Activated naive CD8-positive, alpha-beta T cell treated with anti-CD3 and anti-CD28 coated beads, Interleukin-2, amount 50 U/mL, for 16 hours (primary cell): ENCODE data around the gene PLXNB3.
"Not testable (repeated sequence)": the region's sequence is repeated elsewhere in the genome, so short reads cannot be mapped to it uniquely, and the experiment has no call there.

Experiments
- DNase-seq: peaks from one replicate; pipeline ENCODE4 v3.0.0-alpha.2; 2020; ENCODE audit warnings: low read depth, low spot score

The PLXNB3 gene

DNA sequence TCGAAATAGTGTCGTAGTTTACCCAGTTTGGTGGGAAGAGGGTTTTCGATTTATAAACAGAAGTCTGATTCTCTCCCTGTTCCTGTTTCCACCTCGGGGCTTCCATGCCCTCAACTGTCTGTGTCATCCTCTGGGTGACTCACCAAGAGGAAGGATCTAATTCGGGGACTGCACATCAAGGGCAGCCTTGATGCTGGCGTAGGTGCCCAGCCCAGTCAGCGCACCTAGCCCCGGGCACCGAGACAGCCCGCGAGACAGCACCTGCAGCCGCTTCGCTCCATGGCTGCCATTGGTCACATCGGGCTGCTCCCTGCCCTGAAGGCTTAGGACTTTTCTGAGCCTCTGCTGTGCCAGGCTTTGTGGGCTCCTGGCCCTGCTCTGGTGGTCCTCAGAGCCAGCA is 31.6 kb upstream of the PLXNB3 start:
- DNase-seq, result no peak

DNA sequence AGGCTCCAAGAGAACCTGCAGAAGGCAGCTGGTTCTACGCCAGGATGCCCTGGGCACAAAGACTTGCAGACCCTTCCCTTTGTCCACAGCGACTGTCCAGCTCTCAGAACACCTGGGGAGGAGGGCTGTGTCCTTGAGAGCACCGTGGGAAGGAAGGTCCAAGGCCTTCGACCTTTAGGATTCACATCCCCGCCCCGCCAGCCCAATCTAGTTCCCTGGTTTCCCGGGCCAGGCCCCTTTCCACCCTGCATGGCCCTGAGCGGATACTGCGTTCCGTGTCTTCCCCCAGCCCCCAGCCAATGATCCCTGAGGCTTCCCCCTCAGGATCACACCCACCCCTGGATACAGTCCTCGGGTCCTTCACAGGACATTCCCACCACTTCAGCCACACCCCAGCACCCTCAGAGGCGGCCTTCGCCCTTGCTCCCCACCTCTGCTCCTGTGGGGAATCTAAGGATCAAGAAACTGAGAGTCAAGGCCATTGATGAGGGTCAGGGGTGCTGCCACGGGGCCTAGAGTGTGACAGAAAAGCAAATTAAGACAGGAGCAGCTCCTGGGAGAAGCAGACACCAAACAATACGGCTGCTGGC is 30.3 kb upstream of the PLXNB3 start:
- DNase-seq, result no peak

DNA sequence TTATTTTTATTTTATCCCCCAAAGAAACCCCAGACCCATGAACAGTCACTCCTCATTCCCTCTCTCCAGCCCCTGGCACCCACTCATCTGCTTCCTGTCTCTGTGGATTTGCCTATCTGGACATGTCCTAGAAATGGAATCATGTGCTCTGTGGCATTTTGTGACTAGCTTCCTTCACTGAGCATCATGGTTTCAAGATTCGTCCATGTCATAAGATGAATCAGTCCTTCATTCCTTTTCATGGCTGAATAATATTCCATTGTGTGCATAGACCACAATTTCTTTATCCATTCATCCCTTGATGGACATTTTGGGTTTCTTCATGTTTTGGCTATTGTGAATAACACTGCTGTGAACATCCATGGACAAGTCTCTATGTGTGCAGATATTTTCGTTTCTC is 29.2 kb upstream of the PLXNB3 start:
- no peak for DNase-seq

DNA sequence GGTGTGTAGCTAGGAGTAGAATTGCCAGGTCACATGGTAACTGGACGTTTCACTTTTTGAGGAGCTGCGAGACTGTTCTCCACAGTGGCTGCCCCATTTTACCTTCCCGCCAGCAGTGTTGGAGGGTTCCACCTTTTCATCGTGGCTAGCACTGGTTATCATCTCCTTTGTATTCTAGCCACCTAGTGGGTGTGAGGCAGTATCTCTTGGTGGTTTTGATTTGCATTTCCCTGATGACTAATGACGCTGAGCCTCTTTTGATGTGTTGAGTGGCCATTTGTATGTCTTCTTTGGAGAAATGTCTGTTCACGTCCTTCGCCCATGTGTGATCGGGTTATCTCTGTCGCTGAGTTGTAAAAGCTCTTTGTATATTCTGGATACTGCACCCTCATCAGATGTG is 28.8 kb upstream of the PLXNB3 start:
- DNase-seq, result no peak

- no peak for DNase-seq
Measured at GRCh38 chrX:153736071-153736820, 27.8 kb upstream of the PLXNB3 start.

- no peak for DNase-seq
Measured at GRCh38 chrX:153736871-153737441, 27.1 kb upstream of the PLXNB3 start.

GRCh38 chrX:153738056-153738605 is 25.9 kb upstream of the PLXNB3 start:
- no peak for DNase-seq

GRCh38 chrX:153739754-153740486 is 24.1 kb upstream of the PLXNB3 start:
- DNase-seq, result no peak

DNA sequence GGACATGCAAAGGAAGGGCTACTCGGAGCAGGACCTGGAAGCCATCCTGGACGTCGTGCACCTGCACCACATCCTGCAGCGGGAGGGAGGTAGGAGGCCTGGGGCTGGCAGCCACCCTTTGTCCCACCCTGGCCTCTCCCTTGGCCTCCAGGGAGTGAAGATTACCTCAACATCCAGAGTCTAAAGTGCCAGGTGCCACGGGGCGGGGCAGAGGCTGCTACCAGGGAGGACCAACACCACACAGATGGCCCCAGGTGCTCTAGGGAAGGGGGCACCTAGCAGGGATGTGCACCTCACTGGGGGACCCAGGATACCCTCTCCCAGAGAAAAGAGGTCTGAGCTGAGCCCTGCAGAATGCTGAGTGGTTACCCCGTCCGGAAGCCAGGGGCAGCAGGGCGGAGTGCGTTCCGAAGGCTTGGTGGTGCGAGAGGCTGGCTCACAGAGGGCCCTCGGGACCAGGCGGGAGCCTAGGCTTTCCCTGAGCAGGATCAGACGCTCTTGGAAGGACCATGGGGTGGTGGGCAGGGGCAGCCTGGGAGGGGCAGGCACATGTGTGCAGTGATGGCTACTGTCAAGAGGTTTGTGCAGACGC is 23.3 kb upstream of the PLXNB3 start:
- DNase-seq, result no peak

GRCh38 chrX:153741446-153741845 is 22.6 kb upstream of the PLXNB3 start:
- no peak for DNase-seq

DNA sequence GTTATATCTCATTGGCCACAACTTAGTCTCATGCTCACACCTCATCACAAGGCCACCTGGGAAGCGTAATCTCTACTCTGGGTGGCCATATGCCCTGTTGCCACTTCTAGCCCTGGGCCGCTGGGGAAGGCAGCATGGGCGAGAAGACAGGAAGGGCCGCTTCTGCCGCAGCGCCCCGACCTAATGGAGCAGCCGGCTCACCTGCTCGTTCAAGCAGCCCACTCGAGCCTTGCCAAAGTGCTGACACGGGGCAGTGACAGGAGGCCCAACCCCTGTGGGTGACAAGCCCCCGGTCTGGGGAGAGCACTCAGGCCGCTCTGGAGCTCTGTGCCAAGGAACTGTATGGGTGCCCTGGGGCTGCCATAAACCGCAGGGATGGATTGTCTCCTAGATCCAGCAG is 21.9 kb upstream of the PLXNB3 start:
- DNase-seq, result not testable (repeated sequence)

GRCh38 chrX:153742796-153743467 is 21.1 kb upstream of the PLXNB3 start:
- not testable (repeated sequence) for DNase-seq

DNA sequence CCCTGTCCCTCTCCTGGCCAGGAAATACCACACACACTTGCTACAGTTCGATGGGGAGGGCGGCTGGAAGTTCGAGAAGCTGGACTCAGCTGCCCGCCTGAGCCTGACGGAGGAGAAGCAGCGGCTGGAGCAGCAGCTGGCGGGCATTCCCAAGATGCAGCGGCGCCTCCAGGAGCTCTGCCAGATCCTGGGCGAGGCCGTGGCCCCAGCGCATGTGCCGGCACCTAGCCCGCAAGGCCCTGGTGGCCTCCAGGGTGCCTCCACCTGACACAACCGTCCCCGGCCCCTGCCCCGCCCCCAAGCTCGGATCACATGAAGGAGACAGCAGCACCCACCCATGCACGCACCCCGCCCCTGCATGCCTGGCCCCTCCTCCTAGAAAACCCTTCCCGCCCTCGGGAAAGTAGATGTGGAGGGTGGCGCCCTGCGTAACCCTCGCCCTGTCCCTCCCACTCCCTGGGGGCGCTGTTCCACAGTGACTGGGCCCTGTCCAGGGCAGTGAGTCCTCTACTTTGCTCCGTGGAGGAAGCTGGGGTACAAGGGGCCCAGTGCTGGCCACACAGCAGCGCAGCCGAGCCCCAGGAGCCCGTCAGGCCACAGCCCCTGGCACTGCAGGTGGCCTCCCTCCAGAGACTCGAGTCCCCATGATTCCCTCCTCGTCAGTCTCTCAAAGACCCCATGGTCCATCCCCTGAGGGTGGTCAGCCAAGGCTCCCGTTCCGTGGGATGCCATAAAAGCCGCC is 20.4 kb upstream of the PLXNB3 start:
- DNase-seq, result not testable (repeated sequence)

DNA sequence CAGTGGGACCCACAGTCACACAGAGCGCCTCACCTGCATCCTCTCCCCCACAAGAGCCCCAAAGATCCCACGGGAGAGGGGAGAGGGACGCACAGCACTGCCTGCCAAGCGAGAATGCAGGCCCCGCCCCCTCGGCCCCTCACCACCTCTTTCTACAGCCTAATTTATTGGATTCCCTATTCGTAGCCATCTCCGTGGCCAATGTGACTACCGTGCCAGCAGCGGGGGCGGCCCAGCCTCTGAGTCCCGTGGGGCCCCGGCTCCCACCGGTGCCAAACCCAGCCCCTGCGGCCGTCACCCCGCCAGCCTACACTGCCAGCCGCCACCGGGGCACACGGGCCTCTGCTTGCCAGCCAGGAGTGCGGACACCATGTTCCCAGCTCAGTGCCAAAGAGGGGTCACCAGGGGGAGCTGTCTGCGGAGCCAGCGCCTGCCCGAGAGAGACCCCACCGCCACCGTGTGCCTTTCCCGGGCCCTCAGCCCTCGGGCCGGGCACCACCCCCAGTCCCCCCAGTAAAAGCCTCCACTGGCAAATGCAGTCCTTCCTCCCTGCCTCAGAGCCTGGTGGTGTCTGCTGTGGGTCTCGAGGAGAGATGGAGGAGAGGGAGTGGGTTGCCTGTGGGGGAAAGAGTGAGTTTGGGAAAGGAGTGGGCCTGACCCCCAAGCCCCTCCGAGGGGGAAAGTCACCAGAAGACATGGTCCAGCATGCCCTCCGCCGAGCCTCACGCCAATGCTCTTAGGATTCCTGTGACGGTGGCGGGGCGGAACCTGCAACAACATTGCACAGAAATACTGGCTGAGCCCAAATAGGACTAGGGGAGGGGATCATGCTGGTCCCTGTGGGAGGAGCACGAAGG is 19.6 kb upstream of the PLXNB3 start:
- DNase-seq, result no peak

- DNase-seq, result not testable (repeated sequence)
Measured at GRCh38 chrX:153745067-153745433, 19.0 kb upstream of the PLXNB3 start.

DNA sequence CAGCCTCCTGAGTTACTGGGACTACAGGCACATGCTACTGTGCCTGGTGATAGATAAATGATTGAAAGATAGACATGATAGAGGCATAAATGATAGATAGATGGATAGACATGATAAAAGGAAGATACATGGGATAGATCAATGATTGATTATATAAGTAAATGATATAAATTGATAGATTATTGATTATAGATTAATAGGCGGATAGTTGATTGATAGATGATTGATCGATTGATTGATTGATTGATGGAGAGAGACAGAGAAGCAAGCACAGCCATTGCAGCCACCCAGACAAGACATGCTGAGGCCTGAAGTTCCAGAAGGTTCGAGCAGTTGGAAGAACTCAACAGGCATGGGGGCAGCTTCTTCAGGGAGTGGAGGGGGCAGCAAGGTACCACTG is 17.7 kb upstream of the PLXNB3 start:
- DNase-seq, result no peak

GRCh38 chrX:153746991-153747390 is 17.1 kb upstream of the PLXNB3 start:
- DNase-seq, result not testable (repeated sequence)

DNA sequence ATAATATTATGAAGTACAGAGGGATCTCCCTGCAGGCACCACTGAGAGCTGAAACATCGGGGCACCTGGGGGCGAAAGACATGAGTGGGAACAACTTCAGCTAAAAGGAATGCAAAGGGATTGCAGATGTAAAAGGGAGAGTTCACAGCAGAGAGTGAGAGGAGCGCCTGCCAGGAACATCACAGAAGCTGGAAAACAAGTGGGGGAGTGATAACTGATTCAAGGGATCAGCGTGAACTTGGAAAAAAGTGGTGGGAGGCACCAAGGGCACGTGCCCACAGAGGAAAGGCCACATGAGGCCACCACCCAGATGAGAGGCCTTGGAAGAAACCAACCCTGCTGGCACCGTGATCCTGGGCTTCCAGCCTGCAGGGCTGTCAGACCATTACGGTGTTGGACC is 15.0 kb upstream of the PLXNB3 start:
- not testable (repeated sequence) for DNase-seq

DNA sequence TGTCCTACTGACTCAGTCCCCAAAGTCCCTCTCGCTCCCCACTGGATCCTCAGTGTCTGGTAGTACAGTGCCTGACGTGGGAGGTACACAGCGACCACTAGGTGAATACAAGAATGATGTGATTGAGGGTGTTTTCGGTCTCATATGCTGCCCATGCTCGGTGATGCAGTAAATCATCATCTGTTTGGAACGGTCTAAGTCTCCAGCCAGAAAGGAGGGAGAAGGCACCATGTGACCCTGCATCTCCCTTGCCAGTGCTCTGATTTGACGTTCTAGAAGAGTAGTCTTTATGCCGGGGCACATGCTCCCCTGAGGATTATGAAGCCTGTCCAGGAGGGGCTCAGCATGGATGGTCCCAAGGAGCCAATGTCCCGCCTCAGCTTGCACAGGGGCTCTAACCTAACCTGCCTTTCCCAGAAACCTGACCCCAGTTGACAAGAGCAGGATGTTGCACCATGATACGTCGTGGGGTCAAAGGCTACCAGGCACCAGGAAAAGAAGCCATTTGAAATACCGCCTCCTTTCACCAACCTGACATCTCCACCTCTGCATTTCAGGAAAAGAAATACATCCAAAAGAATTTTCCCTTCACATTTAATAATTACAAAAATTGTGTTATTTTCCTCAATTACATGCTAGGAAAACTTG is 13.8 kb upstream of the PLXNB3 start:
- no peak for DNase-seq
